Measurements from ENCODE around the gene SH3PXD2A.
"Not testable (repeated sequence)": the region's sequence is repeated elsewhere in the genome, so short reads cannot be mapped to it uniquely, and the experiment has no call there.

The SH3PXD2A gene

DNA sequence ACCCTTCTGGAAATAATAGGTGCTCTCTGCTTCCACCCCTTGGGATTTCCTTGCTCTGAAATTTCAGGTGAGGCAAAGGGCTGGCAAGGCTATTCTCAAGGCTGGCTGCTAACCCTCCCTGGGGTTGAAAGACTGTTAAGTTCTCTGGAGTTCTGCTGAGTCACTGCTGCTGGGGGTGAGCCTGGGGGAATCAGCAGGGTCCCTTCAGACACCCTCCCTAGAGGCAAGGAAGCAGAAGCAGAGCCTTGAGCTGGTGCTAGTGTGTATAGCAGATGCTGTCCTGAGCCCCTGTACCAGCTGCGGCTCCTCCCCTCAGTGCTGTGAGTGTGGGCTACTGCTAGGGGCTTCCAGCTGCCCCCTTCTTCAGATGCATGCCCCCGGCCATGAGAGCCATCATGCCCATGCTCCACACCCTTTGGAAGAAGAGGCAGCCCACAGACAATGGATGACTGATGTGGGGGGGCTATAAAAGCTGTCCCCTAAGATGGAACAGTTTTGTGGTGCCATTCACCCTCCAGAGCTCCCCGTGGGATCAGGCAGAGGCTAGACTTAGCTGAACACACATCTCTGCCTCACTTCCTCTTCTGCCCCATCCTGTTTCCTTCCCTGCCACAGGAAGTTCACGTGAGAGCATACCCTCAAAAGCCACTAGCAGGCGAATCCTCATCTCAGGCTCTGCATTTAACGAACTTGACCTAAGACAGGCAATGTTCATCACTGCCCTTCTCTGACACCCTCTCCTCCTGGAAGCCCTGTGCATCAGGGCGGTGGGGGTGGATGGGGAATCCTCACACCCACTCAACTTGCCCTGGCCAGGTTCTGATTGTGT, 91.8 kb downstream of the SH3PXD2A start:
- DNase-seq, result no peak

DNA sequence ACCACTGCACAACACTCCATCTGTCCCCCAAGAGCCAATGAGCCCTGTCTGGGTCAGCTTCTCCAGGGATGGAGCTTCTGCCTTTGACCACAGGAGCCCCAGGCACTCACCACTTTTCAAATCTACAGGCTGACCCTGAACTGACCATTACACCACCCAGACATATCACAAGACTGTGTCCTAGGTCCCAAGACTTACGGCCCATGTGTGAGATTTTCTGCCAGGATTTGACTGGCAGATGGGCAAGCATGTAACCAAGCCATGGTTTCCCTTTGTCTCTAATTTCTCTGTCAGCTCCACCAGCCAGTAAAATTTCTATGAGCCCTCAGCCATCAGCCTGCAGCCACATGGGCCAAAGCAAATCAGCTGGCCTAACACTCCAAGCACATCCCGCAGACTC, 92.5 kb downstream of the SH3PXD2A start:
- DNase-seq, result no peak

DNA sequence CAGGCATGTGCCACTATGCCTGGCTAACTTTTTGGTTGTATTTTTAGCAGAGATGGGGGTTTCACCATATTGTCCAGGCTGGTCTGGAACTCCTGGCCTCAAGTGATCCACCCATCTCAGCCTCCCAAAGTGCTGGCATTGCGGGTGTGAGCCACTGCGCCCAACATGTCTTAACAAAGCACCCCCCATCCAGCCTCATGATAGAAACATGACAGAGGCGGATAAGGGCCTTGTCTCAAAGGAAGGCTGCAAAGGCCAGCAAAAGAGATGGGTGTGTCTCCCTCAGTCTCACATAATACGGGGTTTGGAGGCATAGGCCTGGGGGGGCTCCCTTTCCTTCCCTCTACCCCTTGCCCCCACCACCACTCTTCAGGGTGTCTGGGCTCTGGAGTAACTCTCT, 93.2 kb downstream of the SH3PXD2A start:
- no peak for DNase-seq

DNA sequence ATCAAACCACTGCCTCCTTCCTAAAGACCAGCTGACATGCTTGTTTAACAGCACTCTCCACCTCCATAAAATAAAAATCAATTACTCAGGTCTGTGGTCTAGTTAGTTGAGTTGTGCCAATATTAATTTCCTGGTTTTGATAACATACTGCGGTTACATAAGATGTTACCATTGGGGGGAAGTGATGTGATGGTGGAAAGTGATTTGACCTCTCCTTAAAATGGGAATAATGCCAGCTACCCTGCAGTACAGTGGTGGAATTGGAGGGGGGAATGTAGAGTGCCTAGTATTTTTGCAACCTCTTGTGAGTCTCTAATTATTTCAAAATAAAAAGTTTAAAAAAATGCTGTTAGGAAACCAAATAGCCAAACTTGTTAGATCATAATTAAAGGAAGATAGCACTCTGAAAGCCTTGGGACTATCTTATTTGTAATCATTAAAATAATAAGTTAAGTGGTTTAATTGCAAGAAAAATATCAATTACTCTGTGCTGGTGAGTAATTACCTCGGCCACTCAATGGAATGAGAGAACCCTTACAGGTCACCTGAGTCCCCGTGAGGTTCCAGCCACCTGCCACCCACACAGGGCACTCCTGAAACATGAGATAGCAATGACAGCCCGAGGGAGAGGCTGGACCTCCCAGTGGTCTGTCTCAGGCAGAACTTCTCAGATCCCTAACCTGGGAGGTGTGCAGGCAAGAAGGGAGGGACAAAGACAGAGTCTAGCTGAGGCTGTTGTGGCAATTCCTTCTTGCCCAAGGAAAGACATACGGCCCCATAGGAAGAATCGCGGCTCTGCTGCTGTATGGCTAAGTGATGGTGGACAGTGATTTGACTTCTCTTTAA, 94.1 kb downstream of the SH3PXD2A start:
- no peak for DNase-seq

GRCh38 chr10:103760233-103760632, 95.1 kb downstream of the SH3PXD2A start:
- DNase-seq, result not testable (repeated sequence)

- peak; percentile 77 for DNase-seq
Observed at GRCh38 chr10:103759100-103759781, 96.1 kb downstream of the SH3PXD2A start.

DNA sequence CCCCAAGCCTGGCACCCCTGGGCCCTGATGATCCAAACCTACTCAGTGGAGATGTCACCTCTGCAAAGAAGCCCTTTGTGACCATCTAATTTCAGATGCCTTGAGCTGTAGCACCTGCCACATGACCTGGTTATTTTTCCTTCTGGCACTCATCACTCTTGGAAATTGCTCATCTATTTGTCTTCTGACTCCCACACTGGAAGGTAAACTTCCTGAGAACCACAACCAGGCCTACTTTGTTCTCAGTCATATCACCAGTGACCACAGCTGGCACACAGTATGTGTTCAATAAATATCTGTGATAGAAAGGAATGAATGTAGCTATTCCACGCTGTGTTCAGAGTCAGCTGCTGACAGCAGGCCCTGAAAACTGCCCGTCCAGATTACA, 97.1 kb downstream of the SH3PXD2A start:
- no peak for DNase-seq

DNA sequence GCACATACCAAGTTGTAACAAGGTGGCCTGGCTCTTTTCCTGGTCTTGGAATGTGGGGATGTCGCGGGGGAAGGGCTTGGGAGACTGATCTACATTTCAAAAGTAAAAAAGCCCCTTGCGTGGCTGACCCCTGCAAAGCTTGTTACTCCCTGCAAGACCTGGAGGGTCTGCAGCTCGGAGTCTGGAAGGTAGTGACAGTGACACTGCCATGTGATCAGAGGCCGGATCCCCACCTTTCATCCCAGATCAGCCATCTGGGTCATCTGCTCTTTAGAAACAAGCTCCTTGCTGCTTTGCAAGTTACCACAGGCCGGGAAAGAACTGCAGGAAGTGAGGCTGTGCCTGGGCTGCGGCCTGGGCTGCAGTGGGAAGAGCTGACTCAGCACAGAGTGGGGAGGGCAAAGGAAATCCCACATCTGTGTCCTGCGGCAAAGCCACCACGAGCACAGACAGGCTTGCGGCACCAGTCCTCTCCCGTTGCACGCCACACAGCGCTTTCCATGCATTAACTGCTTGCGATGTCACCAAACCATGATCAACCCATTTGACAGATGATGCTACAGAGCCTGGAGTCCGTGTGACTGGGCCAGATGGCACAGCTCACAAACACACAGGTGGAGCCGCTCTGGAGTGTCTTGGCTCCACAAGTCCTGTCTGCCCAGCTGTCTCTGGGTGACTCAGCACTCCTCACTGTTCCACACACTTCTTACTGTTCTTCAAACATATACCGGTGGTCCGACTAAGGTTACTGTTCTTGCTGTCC, 97.7 kb downstream of the SH3PXD2A start:
- DNase-seq, result peak; percentile 31

DNA sequence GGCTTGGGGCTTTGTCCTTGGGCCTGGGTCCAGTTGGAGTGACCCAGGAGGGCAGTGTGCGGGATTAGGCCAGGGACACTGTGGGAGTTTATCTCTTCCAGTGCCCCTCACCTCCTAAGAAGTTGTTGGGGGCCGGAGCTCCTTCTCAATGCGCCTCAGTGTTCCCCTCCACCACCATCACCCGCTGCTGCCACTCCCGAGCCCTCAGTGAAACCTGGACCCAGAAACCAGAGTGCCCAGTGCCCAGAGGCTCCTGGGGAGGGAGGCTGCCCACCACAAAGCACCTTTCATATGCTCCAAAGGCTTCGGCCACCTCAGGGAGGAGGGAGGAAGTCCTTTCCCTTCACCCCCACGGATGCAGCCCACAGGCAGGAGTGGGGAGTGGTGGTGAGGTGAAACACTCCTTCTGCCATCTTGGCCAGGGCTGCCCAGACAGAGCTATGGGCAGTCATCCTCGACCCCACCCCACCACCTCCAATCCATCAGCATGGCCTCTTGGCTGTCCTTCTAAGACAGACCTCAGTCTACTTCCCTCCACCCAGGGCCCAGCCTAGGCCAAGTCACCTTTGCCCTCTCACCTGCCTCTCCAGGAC, 99.0 kb downstream of the SH3PXD2A start:
- no peak for DNase-seq

GRCh38 chr10:103752680-103753248, 102.6 kb downstream of the SH3PXD2A start:
- DNase-seq, result no peak

GRCh38 chr10:103751667-103752290, 103.6 kb downstream of the SH3PXD2A start:
- DNase-seq, result no peak

GRCh38 chr10:103750836-103751235, 104.5 kb downstream of the SH3PXD2A start:
- DNase-seq, result no peak

DNA sequence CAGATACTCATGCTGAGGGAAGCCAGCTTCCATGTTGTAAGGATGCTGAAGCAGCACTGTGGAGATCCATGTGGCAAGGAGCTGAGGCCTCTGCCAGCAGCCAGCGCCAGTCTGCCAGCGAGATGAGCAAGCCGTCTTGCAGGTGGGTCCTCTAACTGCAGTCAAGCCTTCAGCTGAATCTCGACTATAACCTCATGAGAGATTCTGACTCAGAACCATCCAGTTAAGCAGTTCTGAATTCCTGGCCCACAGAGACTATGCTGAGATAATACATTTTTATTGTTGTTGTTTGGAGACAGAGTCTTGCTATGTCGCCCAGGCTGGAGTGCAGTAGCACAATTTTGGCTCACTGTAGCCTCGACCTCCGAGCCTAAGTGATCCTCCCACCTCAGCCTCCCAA, 105.6 kb downstream of the SH3PXD2A start:
- DNase-seq, result no peak

DNA sequence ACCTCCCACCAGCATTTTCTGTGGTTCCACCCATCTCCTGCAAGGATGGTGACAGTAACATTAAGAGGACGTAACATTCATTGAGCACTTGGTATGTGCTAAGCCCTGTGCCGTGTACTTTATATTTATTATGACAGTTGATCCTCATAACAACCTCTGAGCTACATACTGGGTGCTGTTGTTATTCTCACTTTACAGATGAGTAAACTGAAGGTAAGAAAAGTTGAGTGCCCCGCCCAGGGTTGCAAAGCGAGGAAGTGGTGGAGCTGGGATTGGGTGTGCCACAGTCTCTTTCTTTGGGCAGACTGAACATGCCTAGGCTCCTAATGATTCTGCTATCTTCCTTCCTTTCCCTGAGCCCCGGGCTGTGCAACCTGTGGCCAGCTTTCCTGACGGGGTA, 107.4 kb downstream of the SH3PXD2A start:
- DNase-seq, result no peak

GRCh38 chr10:103747193-103747865, 108.0 kb downstream of the SH3PXD2A start:
- no peak for DNase-seq

DNA sequence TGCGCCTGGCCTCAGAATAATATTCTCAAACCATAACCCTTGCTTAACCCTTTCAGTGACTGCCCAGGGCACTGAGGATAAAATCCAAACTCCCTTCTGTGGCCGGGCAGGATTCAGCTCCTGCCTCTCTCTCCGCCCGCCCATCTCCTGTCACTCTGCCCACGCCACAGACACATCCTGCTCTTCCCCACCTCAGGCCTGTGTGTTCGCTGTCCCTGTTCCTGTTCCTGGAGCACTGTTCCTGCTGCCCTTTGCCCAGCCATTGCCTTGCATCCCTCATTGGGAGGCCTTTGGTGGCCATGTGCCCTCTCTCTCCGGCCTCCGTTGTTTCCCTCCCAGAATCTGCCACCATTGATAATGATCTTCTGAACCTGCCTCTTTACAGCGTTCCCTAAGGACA, 108.8 kb downstream of the SH3PXD2A start:
- no peak for DNase-seq

DNA sequence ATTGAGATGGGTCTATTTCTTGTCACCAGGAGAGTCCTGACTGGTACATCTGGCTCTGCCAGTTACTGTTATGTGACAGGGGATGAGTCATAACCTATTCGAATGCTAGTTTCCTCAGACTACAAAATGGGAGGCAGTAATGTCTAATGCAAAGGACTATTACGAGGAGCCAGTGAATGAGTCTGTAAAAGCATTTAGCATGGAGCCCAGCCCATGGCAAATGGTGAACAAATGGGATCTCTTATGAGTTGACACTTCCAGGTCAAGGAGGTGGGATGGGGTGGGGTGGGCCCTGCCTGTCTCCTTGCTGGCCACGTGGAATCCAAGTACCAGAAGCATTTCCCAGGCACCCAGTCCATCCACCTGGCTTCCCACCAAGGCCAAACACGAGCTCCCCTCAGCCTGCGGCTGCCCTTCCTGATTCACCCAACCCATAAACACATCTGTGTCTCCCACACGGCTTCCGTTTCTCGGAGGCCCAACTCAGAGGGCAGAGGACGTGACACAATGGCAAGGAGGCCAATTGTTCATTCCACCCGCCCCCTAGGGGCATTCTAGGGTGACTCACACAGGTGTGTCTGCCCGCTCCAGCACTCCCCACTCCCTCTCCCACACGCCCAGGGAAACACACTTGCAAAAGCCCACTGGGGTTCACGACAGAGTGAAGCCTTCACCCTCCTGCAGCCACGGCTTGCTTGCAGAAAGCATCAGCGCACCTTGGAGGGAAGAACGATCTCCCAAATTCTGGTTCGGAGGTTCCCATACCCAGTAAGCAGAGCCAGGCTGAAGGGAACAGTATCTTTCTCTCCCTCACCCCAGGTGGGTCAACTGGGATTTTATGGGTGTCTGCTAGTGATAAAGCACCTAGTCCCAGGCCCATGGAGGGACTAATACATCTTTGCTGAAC, 109.8 kb downstream of the SH3PXD2A start:
- no peak for DNase-seq

DNA sequence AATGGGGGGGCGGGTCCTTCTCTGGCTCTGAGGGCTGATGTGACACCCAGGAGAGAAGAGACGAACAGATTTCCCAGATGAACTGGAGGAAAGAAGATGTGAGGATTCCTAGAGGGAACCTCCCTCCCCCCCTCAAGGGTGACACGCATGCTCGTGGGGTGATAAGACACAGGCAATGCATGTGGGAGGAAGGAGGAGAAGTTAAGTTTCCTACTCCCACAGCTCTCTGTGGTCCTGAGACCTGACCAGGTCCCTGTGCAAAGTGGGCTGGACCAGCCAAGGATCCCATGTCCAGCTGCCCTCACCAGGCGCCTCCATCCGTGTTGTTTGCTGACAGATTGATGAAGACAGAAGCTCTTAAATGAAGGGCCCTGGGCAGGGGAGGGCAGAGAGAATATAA, 112.6 kb downstream of the SH3PXD2A start:
- no peak for DNase-seq

DNA sequence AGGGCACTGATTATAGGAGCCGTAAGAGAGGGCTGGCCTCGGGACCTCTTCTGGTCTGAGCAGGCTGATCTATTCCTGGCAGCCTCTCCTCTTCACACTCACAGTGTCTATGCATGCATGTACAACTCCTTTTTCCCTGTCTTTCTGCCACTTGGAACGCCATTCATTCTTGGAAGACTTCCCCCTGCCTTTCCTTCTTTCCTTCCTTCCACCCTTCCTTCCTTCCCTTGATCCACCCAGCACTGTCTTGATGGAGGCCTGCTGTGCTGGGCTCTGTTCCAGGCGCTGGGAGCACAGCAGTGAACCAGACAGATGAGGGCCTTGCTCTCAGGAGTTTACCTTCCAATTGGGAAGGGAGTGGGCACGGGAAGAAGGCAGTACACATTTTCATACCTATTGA, 114.8 kb downstream of the SH3PXD2A start:
- no peak for DNase-seq

Measured in SHP77 treated with DMSO at 0.1 percent for 48 hours (cell line).